ENCODE data around the gene TXNDC15.
"Not testable (repeated sequence)": the region's sequence is repeated elsewhere in the genome, so short reads cannot be mapped to it uniquely, and the experiment has no call there.

TXNDC15 gene, protein sequence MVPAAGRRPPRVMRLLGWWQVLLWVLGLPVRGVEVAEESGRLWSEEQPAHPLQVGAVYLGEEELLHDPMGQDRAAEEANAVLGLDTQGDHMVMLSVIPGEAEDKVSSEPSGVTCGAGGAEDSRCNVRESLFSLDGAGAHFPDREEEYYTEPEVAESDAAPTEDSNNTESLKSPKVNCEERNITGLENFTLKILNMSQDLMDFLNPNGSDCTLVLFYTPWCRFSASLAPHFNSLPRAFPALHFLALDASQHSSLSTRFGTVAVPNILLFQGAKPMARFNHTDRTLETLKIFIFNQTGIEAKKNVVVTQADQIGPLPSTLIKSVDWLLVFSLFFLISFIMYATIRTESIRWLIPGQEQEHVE

DNA sequence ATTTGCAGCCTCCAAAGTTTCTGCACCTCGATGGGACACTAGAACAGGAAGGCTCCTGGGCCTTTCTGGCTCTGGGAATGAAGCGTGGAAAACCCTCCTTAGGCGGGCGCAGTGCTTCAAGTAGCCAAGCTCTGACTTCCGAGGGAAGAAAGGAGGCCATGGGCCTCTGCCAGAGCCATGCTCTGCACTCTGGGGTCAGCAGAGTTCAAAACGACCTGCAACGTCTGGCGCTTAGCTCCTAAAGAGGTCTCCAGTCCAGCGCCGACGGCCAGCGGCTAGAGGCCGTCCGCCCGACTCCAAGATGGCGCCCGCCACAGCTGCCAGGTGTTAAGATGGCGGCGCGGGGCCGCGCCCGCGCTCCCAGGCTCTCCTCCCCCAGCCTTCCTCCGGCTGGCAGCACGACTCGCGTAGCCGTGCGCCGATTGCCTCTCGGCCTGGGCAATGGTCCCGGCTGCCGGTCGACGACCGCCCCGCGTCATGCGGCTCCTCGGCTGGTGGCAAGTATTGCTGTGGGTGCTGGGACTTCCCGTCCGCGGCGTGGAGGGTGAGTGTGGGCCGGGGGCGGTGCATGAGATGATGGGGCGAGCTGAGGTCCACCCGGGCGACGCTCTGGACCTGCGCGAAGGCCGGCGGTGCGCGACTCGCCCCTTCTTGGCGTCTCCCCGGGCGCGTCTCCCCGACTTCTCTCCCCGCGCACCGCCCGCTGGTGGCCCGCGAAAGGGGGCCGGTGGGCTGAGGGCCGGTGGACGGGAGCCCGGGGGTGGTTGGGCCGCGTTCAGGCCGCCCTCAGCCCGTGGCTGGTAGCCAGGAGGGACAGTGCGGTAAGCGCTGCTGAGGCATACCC is at the start of gene TXNDC15:
Gene TXNDC15 (plus strand): TSS at position 385 of the 844 bp plus-strand sequence. CDS start 57 bp downstream, at position 442.
- peak in 1 of 2 experiments; percentile 54 for DNase-seq

DNA sequence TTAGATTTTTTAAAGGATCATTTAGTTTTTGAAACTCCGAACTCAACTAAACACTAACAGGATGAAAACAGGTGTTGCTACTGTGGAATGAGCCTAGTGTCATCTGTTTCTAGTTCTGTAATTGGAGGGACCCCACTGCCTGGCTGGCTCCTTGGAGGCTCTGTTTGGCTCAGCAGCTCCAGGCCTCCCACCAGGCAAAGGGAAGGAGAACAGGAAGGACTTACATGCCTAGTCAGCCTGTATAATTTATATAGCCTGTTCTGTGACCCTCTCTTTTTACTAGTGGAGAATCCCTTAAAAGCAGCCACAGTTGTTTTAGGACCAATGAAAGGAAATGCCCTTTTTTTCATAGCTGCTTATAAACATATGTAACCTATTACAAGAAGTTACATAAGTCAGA is 49.5 kb upstream of the TXNDC15 start:
- no peak for DNase-seq

DNA sequence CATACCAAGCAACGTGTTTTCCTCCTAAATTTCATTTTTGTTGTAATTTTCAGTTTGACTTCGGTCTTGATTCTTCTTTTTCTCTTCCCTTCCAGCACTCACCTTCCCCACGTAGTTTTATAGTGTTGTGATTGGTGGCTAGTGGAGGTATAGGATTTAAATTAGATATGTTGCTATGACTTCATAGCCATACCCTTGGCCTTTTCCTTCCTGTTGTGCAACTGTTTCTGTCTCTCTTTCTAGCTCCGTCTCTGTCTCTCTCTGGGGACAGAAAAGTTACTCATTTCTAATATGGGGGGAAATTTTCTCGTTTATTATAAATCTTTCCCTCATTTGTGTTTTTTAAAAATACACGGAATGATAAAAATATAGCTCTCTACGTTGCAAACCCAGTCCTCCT is 49.0 kb upstream of the TXNDC15 start:
- no peak for DNase-seq

DNA sequence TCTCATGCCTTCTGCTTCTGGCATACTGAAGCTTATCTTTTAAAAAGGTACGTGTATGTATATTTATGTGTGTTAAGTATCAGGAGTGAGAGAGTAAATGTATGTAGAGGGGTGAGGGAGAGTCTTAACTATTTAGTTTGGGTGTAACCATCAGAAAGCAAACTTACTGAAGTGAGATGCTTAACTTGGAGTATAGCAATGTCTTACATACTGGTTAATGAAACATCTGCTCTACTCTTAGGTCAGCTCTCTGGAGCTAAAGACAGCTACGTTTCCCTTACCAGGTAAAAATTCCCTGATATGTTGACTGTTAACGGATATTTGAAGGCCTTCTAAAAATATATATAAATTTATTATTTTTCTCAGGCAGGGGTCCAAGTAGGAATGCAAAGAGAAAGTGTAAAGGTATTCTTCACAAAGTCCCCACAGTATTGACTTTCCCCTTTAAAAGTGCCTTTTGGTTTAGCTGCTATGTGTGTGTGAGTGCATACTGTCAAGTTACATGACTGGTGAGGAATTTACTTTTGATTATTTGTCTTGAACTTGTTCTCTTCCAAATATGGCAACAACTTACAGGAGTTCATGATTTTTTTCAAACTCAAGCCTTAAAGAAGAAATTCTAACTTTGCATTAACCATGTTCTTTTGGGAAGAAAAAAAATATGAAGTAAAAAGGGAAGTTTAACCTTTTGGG is 40.7 kb upstream of the TXNDC15 start:
- no peak for DNase-seq

DNA sequence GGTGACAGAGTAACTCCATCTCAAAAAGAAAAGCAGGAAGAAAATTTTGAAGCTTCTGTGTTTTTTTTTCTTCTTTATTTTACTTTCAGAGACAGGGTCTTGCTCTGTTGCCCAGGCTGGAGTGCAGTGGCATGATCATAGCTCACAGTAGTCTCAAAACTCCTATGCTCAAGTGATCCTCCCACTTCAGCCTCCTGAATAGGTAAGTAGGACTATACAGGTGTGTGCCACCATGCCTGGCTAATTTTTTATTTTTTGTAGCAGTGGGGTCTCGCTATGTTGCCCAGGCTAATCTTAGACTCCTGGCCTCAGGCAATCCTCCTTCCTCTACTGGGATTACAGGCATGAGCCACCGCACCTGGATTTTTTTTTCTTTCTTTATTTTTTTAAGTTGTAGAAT is 38.5 kb upstream of the TXNDC15 start:
- no peak for DNase-seq

DNA sequence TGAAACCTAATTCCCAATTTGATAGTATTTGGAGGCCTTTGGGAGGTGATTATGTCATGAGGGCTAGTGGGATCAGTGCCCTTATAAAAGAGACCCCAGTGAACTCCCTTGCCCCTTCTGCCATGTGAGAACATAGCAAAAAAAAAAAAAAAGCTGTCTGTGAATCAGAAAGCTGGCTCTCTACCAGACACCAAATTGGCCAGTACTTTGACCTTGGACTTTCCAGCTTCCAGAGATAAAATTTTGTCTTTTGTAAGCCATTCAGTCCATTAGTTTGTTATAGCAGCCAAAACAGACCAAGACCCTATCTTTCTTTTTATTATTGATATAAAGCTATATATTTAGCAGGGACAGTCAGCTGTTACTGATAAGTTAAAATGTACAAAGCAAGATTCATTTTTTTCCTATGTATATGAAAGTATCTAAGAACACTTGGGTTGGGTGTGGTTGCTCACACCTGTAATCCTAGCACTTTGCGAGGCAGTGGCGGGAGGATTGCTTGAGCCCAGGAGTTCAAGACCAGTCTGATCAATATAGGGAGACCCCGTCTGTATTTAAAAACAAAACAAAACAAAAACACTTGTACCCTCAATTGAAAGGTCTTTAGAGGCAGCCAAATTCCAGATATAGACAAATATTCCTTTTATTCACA is 36.5 kb upstream of the TXNDC15 start:
- no peak for DNase-seq

DNA sequence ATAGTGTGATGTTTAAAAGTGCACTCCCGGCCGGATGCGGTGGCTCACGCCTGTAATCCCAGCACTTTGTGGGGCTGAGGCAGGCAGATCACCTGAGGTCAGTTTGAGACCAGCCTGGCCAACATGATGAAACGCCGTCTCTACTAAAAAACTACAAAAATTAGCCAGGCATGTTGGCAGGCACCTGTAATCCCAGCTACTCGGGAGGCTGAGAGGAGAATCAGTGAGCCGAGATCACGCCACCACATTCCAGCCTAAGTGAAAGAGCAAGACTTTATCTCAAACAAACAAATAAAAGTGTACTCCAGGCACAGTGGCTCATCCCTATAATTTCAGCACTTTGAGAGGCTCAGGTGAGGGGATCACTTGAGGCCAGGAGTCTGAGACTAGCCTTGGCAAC is 35.8 kb upstream of the TXNDC15 start:
- not testable (repeated sequence) for DNase-seq

DNA sequence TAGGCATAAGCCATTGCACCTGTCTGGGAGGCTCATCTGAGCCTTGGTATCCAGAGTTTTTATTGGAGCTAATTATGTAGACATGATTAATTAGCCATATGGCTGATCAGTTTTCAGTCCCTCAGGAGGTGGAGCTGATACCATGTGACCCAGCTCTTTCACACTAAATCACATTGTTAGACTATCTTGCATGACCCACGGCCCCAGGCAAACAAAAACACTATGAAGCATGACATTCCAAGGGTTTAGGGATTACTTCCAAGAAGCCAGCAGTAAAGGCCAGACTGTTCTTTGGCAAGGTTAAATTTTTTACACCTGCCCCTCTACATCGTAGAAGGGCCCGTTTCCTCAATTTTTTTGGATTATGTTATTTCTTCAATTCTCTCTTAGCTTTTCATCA is 33.4 kb upstream of the TXNDC15 start:
- no peak for DNase-seq

DNA sequence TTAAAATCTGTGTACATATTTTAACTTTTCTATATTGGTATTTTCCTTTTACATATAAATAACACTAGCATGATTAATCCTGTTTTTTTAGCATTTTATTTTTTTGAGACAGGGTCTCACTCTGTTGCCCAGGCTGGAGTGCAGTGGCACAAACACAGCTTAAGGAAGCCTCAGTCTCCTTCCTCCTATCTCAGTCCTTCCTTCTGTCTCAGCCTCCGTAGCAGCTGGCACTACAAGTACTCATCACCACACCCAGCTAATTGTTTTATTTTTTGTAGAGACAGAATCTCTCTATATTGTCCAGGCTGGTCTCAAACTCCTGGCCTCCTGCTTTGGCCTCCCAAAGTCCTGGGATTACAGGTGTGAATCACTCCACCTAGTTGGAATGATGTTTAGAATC is 29.9 kb upstream of the TXNDC15 start:
- no peak for DNase-seq

DNA sequence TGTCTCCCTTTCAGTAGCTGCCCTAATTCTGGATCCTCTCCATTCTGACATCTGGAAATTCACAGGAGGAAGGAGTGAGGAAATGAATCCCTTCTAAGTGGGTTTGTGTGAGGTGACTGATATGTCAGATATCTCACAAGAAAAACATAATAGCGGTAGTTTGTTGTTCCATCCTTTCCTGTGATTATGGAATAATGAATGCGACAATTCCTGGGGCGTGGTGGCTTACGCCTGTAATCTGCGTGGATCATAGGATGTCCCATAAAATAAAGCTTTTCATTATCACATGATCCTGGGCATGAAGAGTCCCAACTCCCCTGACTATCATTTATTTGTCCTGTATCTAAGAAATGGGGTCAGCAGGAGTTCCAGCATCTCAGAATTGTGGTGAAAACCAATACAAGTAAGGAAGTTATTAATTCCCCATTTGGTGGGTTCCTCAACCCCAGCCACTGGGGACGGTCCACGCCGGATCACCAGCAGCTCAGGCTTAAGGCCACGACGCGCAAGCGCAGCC is 28.8 kb upstream of the TXNDC15 start:
- DNase-seq, result no peak

DNA sequence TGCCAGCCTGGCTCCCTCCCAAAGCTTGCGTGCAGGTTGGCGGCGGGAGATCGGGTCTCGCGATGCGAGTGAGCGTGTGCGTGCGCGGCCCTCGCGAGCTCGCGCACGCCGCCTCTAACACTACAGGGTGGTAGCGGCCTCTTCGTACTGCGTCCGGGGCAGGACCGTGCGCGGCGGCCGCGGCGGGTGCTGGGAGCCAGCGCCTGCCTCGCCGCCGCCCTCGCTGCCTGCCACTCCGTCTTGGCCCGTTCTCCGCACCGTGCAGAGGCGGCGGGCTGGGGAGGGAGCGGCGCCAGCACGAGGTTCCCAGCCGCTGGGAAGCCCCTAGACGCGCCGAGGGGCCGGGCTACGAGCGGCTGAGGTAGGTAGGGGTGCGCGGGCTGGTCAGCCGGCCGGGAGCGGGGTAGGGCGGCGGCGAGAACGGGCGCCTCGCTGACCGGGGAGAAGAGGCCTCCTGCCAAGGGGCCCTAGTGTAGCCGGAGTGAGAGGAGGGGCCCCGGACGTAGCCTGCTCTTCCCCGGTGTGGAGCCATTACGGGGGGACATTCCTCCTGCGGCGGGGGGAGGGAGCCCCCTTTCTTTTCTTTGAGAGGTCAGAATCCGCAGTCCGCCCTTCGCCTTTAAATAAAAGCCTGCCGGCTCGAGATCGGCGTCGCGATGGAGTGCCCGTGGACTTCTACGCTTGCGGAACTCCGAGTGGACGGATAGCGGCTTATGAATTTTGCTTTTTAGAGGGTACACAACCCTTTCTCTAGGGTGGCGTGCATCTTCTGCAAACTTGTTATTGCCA is 28.1 kb upstream of the TXNDC15 start, which contains the start of gene C5orf24:
Gene C5orf24 (plus strand): TSS at position 117 of the 789 bp plus-strand sequence. CDS start 8,933 bp downstream, outside the sequence.
- peak; percentile 48 to 93 for DNase-seq

DNA sequence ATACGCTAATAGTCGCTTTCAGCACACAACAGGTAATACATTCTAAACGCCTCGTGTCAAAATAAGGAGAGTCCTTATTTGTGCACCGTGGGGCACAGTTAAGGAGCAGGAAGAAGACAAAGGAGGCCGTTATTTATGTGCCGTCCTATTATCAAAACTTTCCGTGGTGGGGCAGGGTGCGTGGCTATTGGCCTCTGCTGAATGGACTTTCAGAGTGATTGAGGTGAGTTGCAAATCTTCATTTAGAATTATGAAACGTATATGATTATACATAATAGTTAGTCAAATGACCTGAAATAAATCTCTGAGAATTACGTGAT is 27.6 kb upstream of the TXNDC15 start:
- DNase-seq, result no peak

DNA sequence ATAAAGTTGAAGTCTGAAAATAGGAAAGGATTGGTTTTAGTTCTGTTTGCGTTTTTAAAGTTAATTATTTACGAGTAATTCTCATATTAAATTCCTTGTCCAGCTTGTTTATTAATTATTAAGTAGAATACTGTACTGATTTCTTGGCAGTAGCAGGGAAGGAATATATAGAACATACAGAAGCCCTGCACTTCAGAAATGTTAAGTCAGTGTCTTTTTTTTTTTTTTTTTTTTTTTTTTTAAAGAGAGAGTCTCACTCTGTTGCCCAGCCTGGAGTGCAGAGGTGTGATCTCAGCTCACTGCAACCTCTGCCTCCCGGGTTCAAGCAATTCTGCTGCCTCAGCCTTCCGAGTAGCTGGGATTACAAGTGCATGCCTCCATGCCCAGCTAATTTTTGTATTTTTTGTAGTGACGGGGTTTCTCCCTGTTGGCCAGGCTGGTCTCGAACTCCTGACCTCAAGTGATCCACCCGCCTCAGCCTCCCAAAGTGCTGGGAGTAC is 24.7 kb upstream of the TXNDC15 start:
- not testable (repeated sequence) for DNase-seq

DNA sequence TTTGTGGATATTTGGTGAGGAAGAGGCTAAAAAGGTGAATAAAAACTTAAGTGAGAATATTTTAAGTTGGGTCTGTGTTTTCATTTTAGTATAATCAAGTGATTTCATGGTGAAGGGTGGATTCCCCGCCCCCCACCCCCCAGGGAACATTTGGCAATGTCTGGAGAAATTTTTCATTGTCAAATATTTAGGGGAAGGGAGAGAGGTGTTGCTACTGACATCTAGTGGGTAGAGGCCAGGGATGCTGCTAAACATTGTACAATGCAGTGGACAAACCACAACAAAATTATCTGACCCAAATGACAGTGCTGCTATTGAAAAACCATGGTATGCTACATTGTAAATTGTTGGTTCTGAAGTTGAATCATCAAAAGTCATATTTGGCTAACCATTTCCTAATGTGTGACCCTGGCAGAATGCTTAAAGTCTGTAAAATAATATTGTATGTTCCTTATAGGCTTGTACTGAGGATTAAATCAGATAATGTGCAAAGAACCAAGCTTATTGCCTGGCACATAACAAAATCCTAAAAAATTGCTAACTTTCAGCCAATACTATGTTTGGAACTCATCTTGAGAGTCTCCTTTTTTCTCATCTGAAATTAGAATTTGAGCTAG is 22.8 kb upstream of the TXNDC15 start:
- no peak for DNase-seq

DNA sequence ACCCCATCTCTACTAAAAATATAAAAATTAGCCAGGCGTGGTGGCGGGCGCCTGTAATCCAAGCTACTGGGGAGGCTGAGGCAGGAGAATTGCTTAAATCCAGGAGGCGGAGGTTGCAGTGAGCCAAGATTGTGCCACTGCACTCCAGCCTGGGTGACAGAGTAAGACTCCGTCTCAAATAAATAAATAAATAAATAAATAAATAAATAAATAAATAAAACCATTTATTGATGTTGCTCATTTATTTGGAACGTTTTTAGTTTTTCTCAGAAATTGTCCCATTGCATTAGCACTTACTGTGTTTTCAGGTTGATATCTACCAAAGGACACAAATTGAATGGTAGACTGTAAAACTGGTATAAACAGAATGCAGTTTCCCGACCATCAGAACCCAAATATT is 17.7 kb upstream of the TXNDC15 start:
- DNase-seq, result not testable (repeated sequence)

DNA sequence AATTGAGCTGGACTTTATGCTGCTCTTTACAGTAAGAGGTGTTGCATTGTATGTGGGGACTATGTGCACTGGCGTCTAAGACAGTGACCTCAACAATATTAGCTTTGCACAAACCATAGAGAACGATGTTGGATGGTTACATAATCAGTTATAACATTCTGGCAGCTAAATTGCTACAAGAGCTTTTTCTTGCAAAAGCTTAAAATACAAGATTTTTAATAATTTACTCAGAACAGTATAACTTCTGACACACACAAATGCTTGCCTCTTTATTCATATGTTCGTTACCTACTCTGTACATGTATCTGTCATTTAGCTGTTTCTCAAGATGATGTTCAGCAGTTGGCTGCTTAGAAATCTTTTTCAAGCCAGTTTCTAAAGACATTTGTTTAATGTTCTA is 16.8 kb upstream of the TXNDC15 start:
- no peak for DNase-seq

DNA sequence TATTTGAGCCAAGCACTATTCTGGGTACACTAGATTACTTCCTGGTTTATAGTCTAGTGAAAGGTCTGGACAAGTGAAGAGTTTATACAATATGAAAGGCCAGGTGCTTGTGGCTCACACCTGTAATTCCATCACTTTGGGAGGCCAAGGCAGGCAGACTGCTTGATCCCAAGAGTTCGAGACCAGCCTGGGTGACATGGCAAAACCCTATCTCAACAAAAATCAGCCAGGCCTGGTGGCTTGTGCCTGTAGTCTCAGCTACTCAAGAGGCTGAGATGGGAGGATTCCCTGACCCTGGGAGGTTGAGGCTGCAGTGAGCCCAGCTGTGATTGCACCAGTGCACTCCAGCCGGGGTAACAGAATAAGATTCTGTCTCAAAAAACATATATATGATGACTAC is 9.5 kb upstream of the TXNDC15 start:
- no peak for DNase-seq

DNA sequence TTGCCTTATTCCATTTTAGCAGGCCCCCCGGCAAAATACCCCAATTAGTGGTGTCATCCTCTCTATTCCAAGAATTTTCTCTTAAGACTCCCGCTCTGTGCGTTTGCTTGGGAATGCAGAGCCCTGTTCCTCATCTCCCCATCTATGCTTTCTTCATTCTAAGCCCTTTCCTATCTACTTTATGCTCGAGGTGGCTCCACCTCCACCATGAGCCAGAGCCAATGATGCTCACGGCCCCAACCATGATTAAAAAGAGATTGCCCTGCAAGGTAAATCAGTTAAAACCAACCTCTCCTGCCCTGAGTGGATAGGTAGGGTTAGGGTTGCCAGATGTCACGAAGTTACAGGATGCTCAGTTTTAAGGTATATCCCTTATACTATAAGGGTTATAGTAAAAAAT is 677 bp upstream of the TXNDC15 start:
- DNase-seq, result no peak

DNA sequence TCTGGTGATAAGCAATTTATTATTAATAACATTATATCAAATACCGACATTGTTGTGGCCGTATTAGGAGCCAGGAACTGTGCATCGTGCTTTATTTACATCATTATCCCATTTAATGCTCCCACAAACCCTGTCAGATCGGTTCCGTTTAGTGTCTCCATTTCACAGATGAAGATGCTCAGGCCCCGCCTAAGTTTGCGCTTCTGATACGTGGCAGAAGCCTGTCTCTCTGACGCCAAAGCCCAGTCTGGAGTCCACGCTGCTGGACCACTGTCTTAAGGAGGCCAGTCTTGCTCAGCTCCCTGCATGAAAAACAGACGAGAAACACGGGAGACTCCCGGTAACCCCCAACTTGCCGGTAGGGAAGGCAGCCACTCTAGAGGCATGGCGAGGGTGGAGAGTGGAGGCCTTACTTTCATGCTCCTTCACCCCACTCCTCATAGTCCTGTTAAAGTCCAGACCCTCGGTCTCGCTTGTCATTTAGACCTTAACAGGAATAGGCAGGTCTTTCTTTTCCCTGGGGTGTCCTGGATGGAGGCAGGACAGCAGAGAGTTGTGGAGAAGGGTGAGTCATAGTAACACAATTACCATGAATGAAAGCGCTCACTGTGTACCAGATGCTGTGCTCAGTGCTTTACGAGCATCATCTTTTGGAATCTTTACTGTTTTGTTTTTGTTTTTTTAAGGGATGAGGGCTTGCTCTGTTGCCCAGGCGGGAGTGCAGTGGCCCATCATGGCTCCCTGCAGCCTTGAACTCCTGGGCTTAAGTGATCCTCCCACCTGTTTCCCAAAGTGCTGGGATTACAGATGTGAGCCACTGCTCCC is 872 bp downstream of the TXNDC15 start:
- peak in 1 of 2 experiments; percentile 17 for DNase-seq

DNA sequence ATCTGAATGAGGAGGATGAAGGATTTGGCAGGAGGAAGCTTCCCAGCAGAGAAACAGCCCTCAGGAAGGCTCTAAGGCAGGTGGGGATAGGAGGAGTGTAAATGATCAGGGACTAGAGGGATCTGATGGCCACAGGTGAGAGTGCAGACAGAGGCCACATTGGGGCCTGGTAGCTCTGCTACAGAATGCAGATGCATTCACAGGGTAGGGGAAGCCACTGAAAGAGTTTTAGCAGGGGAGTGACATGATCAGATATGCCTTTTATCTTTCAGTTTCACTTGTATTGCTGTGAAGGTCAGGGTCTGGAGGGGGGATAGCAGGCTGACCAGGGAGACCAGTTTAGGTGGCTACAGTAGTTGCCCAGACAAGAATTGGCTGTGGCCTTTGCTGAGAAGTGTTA is 3.0 kb downstream of the TXNDC15 start:
- no peak for DNase-seq
